Left ventricle myocardium inferior (tissue), 1 donor: ENCODE measurements around the gene SKI. TPM values are rescaled to one million over a fixed set of nuclear protein-coding genes. Genes with fewer than 3 reads are reported as not detected.
"Not testable (repeated sequence)": the region's sequence is repeated elsewhere in the genome, so short reads cannot be mapped to it uniquely, and the experiment has no call there.

Source experiments
- DNase-seq: peaks from one replicate; pipeline ENCODE4 v3.0.0-alpha.2; 2020
- H3K27ac ChIP-seq: fragments of 200-600 bp; replicated peaks from 2 replicates; pipeline ENCODE4 v1.8.0; 2021
- H3K27me3 ChIP-seq: fragments of 200-600 bp; 2 replicates; pipeline ENCODE4 v1.8.0; 2021; ENCODE audit warnings: low read depth
- H3K36me3 ChIP-seq: fragments of 200-600 bp; 2 replicates; pipeline ENCODE4 v1.8.0; 2021
- H3K4me1 ChIP-seq: fragments of 200-600 bp; 2 replicates; pipeline ENCODE4 v1.8.0; 2021
- H3K4me3 ChIP-seq: fragments of 200-600 bp; 2 replicates; pipeline ENCODE4 v1.8.0; 2021; ENCODE audit warnings: mild to moderate bottlenecking, moderate library complexity
- H3K9me3 ChIP-seq: fragments of 200-600 bp; replicated peaks from 2 replicates; pipeline ENCODE4 v1.8.0; 2021
- intact Hi-C: fragments of 100-400 bp; cut with micrococcal nuclease; formaldehyde crosslinking; loops from one replicate; pipeline ENCODE4 v1.11.0; 2022
- total RNA-seq: library from RNA; stranded (reverse); fragmentation: NEBNext Ultra II Directional; extraction: Animal tissue kit (Norgen Biotek cat#: 25700); gene quantifications from one replicate; pipeline ENCODE4 v1.2.1, GENCODE V29; 2021
- TF ChIP-seq, protein P1 (sequence below): fragments of 200-600 bp; IDR thresholded peaks from 2 replicates; pipeline ENCODE4 v1.8.0; 2021; ENCODE audit warnings: antibody characterized with exemption, mild to moderate bottlenecking, borderline replicate concordance
- donor health status: DM: no; HTN: yes; CAD: no; lungs with severe emphysema.

Gene SKI
- total RNA-seq, 1 donor from 2014 or later: 37.9 TPM

DNA sequence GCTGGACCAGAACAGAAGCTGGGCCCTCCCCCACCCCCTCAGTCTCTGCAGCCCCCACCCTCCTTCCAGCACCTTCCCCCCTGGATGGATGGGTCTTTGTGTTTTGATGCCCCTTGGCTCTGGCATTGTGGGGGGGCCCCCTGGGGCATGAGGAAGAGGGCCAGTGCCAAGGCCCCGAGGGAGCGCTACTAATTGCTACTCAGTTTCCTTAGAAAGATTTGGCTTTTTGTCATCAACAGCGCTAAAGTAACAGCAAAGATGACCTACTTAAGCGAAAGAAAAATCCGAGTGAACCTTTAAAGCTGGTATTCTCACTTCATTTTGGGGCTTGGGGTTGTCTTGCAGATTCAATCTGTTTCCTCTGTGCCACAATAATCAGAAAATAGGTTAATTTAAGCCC, 63.5 kb downstream of the SKI start:
- Histone ChIP-seq H3K36me3 (no peaks in the 10 kb centered on the region), H3K4me3 (peak overlapping the region; percentile 50), H3K9me3 (no peaks in the 10 kb centered on the region), H3K27me3 (no peaks in the 10 kb centered on the region), H3K27ac (peak overlapping the region; percentile 82), H3K4me1 (peaks cover 92% of the 10 kb centered on the region)
- TF ChIP-seq, protein P1, sequence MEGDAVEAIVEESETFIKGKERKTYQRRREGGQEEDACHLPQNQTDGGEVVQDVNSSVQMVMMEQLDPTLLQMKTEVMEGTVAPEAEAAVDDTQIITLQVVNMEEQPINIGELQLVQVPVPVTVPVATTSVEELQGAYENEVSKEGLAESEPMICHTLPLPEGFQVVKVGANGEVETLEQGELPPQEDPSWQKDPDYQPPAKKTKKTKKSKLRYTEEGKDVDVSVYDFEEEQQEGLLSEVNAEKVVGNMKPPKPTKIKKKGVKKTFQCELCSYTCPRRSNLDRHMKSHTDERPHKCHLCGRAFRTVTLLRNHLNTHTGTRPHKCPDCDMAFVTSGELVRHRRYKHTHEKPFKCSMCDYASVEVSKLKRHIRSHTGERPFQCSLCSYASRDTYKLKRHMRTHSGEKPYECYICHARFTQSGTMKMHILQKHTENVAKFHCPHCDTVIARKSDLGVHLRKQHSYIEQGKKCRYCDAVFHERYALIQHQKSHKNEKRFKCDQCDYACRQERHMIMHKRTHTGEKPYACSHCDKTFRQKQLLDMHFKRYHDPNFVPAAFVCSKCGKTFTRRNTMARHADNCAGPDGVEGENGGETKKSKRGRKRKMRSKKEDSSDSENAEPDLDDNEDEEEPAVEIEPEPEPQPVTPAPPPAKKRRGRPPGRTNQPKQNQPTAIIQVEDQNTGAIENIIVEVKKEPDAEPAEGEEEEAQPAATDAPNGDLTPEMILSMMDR: no peak
- intact Hi-C loops: loop anchor here (10.0 kb wide), 1 partner anchor 57 kb away; no protein-coding TSS in a partner anchor
- no peak for DNase-seq

DNA sequence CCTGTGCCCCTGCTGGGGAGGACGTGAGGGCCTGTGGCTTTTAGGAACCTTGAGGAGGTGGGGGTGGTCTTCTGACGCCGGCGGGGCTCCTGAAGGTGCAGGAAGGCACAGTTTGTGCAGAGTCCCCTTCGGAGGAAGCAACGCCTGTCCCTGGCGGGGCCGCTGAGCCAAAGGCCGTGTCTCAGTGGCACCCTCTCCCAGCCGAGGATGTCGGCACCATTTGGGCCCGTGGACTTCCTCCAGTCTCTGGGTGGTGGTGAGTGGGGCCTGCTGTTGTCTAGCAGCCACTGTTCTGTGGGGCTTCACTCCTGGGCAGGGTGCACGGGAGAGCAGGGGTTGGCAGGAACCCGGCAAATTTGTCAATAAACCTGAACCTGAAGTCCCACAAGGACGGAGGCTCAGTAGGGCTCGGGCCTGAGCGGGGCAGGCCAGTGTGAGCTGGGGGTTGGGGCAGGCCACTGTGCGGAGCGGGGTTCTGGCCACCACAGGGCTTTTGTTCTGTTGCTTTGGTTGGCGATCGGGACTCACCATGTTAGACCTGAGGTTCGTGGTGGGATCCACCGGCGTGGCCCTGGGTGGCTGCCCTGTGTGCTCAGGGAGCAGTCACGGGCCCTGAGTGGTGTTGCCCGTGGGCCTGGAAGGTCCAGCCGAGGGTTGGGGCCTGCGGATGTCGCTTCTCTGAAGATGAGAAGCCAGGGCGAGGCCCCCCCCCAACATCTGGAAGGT, 64.8 kb downstream of the SKI start:
- no peaks in the 10 kb centered on the region for H3K27me3 ChIP-seq
- intact Hi-C loops: loop anchor here (10.0 kb wide), 1 partner anchor 58 kb away; no protein-coding TSS in a partner anchor
- no peak overlapping the region for H3K27ac ChIP-seq
- H3K9me3 ChIP-seq: no peaks in the 10 kb centered on the region
- TF ChIP-seq, protein P1: no peak
- H3K4me3 ChIP-seq: no peak overlapping the region
- DNase-seq: no peak
- peaks cover 89% of the 10 kb centered on the region for H3K4me1 ChIP-seq
- no peaks in the 10 kb centered on the region for H3K36me3 ChIP-seq

DNA sequence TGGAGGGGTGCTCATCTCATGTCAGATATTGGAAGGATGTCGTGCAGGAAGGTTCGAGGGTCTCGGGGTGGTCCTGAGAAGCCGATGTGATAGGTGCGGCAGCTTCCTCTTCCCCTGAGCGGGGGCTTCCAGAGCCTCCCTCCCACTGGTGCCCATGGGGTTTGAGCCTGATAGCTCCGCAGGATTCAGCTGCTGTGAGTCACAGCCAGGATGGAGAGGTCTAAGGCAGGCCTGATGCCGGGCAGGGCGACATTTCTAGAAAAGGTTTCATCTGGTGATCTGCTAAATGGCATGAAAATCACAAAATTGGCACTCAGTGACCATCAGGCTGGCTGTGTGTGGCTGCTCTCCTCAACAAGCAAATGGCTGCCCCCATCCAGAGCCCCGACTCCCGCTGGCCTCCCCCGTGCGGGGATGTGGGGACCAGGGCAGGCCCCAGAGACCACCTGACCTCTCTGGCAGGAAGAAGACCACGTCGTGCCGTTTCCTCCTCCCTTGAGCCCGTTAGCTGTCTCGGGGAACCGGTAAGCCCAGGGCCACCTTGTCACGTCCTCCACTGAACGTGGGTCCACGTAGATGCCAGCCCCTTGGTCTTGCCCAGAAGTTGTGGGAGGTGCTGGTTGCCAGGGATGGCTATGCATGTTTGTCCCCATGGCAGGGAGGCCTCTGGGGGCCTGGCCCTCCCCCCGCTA, 66.1 kb downstream of the SKI start:
- peak overlapping the region; percentile 23 for H3K27ac ChIP-seq
- H3K27me3 ChIP-seq: no peaks in the 10 kb centered on the region
- intact Hi-C loops: loop anchor here (10.0 kb wide), 1 partner anchor 59 kb away; no protein-coding TSS in a partner anchor
- TF ChIP-seq, protein P1: no peak
- no peaks in the 10 kb centered on the region for H3K9me3 ChIP-seq
- no peak for DNase-seq
- H3K4me1 ChIP-seq: peaks cover 89% of the 10 kb centered on the region
- H3K36me3 ChIP-seq: no peaks in the 10 kb centered on the region
- no peak overlapping the region for H3K4me3 ChIP-seq

DNA sequence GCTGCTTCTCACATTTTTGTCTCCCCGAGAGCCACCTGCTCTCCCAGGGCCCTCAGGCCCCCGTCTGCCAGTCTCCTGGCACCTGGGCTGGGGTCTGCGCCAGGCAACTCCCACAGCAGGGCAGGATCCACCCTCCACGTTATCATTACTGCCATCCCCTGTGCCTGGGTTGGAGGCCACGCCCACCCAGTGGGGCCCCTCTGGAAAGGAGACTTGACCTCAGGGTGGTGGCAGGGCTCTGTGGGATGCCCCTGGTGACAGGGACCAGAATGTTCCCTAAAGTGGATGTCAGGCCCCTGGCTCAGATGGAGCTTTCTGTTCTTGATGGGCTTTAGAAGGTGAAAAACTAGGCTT, 66.6 kb downstream of the SKI start:
- no peaks in the 10 kb centered on the region for H3K36me3 ChIP-seq
- peaks cover 89% of the 10 kb centered on the region for H3K4me1 ChIP-seq
- intact Hi-C loops: loop anchor here (10.0 kb wide), 1 partner anchor 60 kb away; no protein-coding TSS in a partner anchor
- H3K27ac ChIP-seq: peak overlapping the region; percentile 23
- no peak overlapping the region for H3K4me3 ChIP-seq
- no peak for DNase-seq
- no peaks in the 10 kb centered on the region for H3K9me3 ChIP-seq
- H3K27me3 ChIP-seq: no peaks in the 10 kb centered on the region
- TF ChIP-seq, protein P1: no peak

DNA sequence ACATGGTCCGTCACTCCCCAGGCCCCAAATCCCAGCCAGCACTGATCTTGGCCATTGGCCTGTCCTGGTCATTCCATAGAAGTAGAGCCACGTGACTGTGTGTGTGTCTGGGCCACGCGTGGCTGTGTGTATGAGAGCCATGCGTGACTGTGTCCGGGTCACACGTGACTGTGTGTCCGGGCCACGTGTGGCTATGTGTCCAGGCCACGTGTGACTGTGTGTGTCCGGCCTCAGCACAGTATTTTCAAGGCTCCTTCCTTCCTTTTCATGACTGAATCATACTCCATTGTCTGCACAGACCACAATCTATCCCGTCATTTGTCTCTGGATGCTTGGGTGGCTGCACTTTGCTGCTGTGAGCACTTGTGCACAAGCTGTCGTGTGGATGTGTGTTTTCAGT, 67.4 kb downstream of the SKI start:
- no peaks in the 10 kb centered on the region for H3K9me3 ChIP-seq
- intact Hi-C loops: loop anchor here (10.0 kb wide), 1 partner anchor 61 kb away; no protein-coding TSS in a partner anchor
- H3K36me3 ChIP-seq: no peaks in the 10 kb centered on the region
- H3K27me3 ChIP-seq: no peaks in the 10 kb centered on the region
- H3K27ac ChIP-seq: no peak overlapping the region
- H3K4me1 ChIP-seq: peaks cover 89% of the 10 kb centered on the region
- H3K4me3 ChIP-seq: no peak overlapping the region
- DNase-seq: no peak
- TF ChIP-seq, protein P1: no peak

DNA sequence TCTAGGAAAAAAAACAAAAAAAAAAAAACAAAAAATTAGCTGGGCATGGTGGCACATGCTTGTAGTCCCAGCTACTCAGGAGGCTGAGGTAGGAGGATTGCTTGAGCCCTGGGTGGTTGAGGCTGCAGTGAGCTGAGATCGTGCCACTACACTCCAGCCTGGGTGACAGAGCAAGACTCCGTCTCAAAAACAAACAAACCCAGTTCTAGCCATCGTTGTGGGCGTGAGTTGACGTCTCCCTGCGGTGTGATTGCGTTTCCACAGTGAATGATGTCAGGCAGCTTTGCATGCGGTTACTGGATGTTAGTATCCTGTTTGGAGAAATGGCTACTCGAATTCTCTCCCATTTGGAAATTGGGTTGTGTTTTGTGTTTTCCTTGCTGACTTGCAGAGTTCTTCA, 68.1 kb downstream of the SKI start:
- H3K27me3 ChIP-seq, H3K27ac ChIP-seq, H3K4me3 ChIP-seq, H3K36me3 ChIP-seq, DNase-seq, H3K9me3 ChIP-seq: not testable (repeated sequence)
- intact Hi-C loops: loop anchor here (10.0 kb wide), 1 partner anchor 61 kb away; no protein-coding TSS in a partner anchor
- peaks cover 89% of the 10 kb centered on the region for H3K4me1 ChIP-seq
